NCI-H1694 (cell line): ENCODE measurements around the gene ZBTB11.
"Not testable (repeated sequence)": the region's sequence is repeated elsewhere in the genome, so short reads cannot be mapped to it uniquely, and the experiment has no call there.

Experiments used
- DNase-seq: peaks from one replicate; lab custom pipeline; 2025; lab: John Stamatoyannopoulos, UW

ZBTB11 gene

DNA sequence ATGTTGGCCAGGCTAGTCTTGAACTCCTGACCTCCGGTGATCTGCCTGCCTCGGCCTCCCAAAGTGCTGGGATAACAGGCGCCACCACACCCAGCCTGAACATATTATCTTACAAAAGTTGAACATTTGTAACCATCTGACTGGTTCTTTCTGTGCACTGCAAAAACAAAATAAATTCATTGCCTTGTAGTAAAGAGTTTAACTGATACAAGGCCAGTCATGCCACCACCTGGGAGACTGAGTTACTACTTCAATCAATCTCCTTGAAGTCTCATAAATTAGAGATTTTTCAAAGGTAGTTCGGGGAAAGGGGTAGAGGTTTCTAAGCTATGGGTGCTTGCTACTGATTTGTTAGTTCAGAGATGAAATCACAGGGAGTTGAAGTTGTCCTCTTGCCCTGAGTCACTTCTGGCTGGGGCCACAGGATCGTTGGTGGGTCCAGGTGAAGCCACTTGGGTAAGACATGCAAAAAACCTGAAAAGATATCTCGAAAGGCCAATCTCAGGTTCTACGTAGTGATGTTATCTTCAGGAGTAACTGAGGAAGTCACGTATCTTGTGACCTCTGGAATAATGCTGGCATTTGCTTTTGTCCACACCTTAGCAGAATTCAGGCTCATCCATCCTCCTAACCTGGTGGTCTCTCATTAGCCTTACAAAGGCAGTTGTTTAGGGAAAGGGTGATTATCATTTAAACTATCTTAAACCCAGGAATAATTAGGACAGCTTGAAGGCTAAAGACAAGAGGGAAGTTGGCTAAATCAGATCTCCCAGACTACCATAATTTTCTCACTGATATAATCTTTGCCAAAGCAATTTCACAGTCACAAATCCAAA is 33.7 kb downstream of the ZBTB11 start:
- DNase-seq, result no peak

DNA sequence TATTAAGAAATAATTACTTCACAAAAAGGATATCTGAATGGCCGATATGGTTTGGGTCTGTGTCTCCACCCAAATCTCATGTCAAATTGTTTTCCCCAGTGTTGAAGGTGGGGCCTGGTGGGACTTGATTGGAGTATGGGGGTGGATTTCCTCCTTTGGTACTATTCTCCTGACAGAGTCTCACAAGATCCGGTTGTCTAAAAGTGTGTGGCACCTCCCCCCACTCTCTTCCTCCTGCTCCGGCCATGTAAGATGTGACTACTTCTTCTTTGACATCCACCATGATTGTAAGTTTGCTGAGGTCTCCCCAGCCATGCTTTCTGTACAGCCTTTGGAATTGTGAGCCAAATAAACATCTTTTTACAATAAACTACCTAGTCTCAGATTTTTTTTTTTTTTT is 34.5 kb downstream of the ZBTB11 start:
- DNase-seq, result no peak

DNA sequence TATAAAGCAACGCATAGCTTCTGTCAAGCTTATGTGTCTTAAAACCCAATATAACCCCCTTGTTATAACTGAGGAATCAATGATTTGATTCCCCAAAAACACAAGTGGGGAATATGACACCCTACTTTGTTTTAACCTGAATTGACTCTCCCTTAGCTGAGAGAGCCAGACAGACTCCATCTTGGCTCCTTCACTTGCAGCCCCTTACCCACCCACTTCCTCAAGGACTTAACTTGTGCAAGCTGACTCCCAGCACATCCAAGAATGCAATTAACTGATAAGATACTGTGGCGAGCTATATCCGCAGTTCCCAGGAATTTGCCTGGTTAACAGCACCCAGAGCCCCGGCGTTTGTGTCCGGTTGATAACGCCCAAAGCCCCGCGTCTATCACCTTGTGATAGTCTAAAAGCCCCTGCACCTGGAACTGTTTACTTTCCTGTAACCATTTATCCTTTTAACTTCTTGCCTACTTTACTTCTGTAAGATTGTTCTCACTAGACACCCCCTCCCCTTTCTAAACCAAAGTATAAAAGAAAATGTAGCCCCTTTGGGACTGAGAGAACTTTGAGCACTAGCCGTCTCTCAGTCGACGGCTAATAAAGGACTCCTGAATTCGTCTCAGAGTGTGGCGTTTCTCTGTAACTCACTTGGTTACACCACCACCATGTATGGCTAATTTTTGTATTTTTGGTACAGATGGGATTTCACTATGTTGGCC is 35.4 kb downstream of the ZBTB11 start:
- not testable (repeated sequence) for DNase-seq

DNA sequence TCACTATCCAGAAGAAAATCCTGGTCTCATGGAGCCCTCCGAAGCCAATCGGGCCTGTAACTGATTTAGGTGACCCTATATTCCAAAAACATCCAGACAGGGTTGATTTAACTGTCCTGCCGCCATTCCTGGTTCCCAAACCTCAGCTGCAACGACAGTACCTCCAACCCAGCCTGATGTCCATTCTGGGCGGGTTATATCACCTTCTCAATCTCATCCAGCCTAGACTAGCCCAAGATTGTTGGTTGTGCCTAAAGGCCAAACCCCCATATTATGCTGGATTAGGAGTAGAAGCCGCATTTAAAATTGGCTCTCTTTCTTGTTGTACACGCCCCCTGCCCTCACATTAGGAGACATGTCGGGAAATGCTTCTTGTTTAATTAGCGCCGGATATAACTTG is 36.7 kb downstream of the ZBTB11 start:
- DNase-seq, result no peak

DNA sequence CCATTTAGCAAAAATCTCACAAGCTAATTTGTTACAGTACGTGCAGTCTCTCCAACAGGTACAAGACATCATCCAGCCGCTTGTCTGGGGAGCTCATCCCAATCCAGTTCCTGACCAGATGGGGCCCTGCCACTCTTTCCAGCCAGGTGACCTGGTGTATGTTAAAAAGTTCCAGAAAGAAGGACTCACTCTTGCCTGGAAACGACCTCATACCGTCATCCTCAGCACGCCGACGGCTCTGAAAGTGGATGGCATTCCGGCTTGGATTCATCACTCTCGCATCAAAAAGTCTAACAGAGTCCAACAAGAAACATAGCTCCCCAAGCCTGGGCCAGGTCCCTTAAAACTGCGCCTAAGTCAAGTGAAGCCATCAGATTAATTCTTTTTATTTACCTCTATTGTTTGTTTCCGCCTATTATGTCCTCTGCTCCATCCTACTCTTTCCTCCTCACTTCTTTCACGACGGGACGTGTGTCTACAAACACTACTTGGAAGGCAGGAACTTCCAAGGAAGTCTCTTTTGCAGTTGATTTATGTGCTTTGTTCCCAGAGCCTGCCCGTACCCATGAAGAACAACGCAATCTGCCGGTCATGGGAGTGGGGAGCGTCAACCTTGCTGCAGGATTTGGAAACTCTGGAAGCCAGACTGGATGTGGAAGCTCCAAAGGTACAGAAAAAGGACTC is 37.5 kb downstream of the ZBTB11 start:
- no peak for DNase-seq

DNA sequence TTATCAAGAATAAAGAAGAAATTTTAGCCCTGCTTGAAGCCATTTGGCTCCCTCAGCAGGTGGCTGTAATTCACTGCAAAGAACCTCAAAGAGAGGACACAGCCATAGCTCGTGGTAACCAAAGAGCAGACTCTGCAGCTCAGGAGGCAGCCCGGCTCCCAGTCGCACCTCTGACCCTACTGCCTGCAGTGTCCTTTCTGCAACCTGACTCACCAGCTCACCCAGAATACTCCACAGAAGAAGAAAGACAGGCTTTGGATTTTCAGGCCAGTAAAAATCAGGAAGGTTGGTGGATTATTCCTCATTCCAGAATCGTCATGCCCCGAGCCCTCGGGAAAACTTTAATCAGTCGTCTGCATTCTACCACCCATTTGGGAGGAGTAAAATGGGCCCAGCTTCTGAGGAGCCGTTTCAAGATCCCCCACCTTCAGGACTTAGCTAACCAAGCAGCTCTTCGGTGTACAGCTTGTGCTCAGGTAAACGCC is 38.6 kb downstream of the ZBTB11 start:
- DNase-seq, result no peak

DNA sequence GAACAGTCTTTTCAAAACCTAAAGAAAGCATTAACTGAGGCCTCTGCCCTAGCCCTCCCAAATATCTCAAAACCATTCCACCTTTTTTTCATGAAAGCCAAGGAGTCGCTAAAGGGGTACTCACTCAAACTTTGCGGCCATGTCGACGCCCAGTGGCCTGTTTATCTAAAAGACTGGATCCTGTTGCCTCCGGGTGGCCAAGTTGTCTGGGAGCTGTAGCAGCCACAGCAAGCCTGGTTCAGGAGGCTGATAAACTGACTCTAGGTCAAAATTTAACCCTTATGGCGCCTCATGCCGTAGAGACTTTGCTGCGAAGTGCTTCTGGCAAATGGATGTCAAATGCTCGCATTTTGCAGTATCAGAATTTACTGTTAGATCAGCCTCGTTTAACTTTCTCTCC is 39.5 kb downstream of the ZBTB11 start:
- no peak for DNase-seq

DNA sequence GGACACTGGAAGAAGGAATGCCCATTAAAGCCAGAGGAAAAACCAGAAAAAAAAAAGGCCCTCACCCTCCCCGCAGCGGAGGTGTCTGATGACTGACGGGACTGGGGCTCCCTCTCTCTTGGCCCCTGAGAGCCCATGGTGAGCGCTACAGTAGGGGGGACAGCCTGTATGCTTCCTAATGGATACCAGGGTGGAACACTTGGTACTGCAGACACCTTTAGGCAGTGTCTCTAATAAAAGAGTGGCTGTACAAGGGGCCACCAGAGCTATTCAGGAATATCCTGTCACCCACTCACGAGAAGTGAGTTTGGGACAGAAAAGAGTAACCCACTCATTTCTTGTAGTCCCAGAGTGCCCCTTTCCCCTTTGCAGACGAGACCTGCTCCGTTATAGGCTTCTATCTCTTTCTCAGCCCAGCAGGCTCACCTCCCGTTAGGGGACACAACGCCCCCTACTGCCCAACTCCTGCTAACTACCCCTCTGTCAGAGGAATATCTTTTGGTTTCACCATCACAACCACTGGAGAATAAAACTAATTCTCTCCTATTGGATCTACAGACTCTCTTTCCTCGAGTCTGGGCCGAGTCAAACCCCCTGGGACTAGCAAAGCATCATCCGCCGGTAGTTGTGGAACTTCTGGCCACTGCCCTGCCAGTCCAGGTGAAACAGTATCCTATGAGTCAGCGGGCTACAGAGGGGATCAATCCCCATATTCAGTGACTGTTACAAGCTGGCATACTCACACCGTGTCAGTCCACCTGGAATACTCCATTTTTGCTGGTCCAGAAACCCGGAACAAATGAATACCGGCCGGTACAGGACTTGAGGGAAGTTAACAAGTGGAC is 40.8 kb downstream of the ZBTB11 start:
- DNase-seq, result peak; percentile 73

DNA sequence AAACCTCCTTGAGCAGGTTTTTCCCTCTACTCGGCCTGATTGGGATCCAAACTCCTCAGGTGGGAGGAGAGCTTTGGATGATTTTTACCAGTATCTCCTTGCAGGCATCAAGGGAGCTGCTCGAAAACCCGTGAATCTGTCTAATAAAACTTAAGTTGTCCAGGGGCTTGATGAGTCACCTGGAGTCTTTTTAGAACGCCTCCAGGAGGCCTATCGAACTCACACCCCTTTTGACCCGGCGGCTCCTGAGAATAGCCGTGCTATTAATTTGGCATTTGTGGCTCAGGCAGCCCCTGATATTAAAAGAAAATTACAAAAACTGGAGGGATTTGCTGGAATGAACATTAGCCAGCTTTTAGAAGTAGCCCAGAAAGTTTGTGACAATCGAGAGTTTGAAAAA is 41.6 kb downstream of the ZBTB11 start:
- no peak for DNase-seq

DNA sequence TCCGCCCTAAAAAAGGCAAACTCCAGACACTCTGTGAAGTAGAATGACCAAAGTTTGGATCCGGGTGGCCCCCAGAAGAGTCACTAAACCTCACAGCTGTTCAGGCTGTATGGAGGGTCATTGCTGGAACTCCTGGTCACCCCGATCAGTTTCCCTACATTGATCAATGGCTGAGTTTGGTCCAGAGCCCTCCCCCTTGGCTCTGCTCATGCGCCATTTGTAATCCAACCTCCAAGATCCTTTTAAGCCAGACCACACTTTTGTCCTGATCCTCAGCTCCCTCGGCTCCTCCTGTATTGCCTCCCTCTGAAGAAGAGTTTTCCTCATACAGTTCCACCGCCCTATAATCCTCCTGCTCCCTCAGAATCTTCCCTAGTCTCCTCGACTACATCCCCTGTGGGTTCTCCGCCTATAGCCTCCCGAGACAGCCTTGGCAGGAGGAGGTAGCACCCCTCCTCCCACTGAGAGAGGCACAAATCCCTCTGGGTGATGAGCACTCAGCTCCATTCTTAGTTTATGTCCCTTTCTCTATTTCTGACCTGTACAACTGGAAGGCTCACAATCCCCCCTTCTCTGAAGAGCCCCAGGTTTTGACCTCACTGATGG is 42.2 kb downstream of the ZBTB11 start:
- DNase-seq, result no peak

DNA sequence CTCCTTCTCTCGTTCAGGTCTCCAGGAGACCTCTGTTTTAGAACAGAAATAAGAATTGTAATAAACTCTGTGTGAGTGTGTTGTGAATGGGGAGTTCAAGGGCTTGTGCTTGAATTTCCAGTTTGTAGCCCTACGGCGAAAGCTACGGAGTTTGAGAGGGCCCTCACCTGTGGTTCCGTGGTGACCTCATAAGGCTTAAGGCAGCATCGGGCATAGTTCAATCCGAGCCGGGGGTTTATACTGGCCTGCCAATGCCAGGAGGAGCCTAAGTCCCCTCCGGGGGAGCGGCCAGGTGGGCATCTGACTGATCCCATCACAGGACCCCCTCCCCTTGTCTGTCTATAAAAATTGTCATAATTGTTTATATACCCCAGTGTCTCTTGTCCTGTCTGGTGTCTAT is 43.7 kb downstream of the ZBTB11 start:
- no peak for DNase-seq

DNA sequence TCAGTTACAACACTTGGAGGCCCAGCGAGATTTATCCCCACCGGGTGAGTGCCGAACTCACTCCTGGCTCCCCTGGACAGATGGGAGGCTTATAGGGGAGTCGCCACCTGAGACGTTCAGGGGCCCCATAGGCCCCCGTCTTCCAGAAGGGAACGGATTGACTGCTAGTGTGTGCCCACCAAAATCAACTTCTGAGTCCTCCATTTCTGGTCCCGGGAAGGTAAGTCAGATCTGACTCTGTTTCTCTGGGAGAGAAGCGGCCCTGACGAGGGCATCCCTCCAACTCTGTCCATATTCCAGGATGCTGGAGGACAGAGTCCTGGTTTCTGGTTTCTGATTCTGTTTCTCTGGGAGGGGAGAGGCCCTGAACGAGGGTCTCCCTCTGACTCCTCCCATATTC is 44.3 kb downstream of the ZBTB11 start:
- no peak for DNase-seq

DNA sequence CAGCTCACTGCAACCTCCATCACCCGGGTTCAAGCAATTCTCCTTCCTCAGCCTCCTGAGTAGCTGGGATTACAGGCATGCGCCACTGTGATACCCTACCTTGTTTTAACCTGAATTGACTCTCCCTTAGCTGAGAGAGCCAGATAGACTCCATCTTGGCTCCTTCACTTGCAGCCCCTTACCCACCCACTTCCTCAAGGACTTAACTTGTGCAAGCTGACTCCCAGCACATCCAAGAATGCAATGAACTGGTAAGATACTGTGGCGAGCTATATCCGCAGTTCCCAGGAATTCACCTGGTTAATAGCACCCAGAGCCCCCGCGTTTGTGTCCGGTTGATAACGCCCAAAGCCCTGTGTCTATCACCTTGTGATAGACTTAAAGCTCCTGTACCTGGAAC is 45.0 kb downstream of the ZBTB11 start:
- not testable (repeated sequence) for DNase-seq

DNA sequence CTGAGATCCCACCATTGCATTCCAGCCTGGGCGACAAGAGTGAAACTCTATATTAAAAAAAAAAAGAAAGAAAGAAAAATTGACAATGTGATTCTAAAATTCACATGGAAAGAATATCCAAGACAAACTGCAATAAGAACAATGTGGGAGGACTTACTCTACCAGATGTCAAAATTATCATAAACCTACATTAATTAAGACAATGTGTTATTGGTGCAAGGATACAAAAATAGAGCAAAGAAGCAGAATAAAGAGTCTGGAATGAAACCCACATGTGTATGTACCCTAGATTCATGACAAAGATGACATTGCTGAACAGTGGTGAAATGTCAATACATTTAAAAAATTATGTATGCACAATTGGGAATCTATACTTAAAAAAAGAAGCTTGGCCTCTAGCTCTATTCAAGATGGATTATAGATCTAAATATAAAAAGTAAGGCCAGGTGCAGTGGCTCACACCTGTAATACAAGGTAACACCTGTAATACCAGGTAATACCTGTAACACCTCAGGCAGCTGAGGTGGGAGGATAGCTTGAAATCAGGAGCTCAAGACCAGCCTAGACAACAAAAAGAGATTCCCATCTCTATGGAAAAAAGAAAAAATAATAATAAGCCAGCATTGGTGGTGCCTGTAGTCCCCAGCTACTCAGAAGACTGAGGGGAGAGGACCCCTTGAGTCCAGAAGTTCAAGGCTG is 45.7 kb downstream of the ZBTB11 start:
- no peak for DNase-seq

DNA sequence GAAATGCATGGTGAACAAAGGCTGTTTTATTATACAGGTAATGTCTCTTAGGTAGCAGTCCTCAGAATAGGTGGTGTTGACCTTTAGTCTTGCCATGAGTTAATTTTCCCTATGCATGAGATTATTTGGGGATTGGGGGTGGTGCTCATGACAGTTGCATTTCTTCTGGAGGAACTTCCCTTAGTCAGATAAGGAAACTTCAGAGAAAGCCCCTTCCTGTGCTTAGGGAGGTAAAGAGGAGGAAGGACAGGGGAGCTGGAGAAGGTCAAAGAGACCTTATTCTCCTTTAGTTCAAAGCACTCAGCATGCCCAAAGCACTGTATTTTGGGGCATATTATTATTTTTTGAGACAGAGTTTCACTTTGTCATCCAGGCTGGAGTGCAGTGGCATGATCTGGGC is 47.7 kb downstream of the ZBTB11 start:
- no peak for DNase-seq

DNA sequence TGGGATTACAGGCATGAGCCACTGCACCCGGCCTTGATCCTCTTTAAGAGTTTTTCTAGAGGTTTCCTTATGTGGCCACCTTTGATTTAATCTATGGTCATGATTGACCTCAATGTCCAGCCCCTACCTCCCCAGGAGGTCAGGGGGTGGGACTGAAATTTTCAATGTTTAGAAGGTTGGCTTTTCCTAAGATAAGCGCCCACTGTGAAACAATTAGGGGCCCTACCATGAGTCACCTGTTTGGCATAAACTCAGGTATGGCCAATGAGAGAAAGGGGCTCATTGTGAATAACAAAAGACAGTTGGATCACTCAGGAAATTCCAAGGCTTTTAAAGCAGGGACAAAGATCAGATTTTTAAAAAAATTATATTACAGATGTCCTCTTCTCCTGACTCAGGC is 51.1 kb downstream of the ZBTB11 start:
- DNase-seq, result no peak

DNA sequence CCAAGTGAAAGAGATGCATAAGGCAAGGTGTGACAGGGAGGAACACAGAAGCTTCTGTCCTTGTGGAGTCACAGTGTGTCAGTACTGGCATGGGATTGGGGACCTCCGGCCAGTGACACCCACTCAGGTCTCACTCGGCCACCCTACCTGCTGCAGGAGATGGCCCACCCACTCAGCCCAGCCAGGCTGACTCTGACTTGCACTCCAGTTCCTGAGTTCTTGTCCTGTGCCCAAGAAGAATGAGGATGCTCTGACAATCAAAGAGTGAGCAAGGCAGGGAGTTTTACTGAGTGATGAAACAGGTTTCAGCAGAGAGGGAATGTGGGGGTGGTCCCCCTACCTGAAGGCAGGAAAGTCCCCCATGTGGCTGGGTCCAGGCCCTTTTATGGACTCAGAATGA is 52.1 kb downstream of the ZBTB11 start:
- no peak for DNase-seq

DNA sequence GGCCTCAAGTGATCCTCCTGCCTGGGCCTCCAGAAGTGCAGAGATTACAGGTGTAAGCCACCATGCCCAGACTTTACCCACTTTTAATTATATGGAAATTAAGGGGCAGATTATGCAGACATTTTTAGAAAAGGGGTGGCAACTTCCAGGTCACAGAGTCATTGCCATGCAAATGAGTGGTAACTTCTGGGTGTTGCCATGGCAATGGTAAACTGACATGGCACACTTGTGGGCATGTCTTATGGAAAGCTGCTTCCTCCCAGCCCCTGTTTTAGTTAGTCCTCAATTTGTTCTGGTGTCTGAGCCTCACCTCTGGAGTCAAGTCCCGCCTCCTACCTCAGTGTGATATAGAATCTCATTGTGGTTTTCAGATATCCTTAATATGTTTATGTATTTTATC is 53.3 kb downstream of the ZBTB11 start:
- no peak for DNase-seq

DNA sequence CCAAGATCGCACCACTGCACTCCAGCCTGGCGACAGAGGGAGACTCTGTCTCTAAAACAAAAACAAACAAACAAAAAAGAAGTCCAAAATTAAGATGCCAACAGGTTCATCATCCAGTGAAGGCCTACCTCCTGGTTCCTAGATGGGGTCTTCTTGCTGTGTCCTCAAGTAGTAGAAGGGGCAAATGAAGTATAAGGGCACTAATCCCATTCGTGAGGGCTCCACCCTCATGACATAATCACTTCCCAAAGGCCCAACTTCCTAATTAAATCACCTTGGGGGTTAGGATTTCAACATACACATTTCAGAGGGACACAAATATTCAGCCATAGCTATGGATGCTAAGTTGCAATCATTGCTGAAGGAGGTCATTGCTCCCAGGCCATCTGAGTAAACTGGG is 57.2 kb downstream of the ZBTB11 start:
- no peak for DNase-seq

DNA sequence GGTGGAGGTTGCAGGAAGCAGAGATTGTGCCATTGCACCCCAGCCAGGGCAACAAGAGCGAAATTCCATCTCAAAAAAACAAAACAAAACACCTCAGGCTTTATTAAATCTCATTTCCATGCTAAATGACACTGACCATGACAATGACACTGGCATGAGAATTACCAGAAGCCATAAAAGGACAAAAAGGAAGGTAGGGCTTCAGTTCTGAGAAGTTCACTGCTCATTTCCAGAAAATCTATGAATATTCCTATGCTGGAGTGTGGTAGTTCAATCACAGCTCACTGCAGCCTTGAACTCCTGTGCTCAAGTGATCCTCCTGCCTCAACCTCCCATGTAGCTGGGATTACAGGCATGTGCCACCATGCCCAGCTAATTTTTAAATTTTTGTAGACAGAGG is 58.2 kb downstream of the ZBTB11 start:
- no peak for DNase-seq

DNA sequence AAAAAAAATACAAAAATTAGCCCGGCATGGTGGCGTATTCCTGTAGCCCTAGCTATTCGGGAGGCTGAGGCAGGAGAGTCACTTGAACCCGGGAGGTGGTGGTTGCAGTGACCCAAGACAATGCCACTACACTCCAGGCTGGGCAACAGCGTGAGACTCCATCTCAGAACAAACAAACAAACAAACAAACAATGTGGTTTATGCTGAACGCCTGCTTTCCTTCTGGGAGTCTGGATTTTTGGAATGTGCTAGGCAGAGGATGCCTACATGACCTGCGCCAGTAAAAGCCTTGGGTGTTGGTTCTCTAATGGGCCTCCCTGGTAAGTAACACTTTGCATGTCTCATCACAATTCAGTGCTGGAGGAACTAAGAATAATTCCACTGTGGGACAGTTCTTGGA is 59.5 kb downstream of the ZBTB11 start:
- no peak for DNase-seq
